Psoas muscle (tissue), 8 donors: ENCODE results near the gene GBA3. TPM values are rescaled to one million over a fixed set of nuclear protein-coding genes. Genes with fewer than 3 reads are reported as not detected.

ENCODE experiments used
- ATAC-seq, 4 donors: fragments of 200-7000 bp; cut with Tn5 transposase; one replicate each; pipeline ENCODE4 v1.9.1; 2020; ENCODE audit warnings: moderate library complexity in 3 of 4, mild to moderate bottlenecking in 2 of 4
- DNase-seq, 2 donors: peaks; one replicate each; pipeline ENCODE4 v3.0.0-alpha.2; 2020
- H3K27ac ChIP-seq: fragments of 200-600 bp; one replicate; pipeline ENCODE4 v1.8.0; 2022
- H3K27me3 ChIP-seq, 3 donors: fragments of 200-600 bp in 1 of 3; one replicate each; pipeline versions ENCODE4 v1.6.1 to v1.8.0; 2013 to 2022; ENCODE audit warnings: low read length in 2 of 3, mild to moderate bottlenecking in 2 of 3, moderate library complexity in 1 of 3; ENCODE audit not compliant: insufficient read depth in 3 of 3
- H3K36me3 ChIP-seq, 2 donors: fragments of 200-600 bp in 1 of 2; one replicate each; pipeline versions ENCODE4 v1.6.1 to v1.8.0; 2013 to 2022; ENCODE audit warnings: low read depth in 1 of 2, mild to moderate bottlenecking in 1 of 2, moderate library complexity in 1 of 2; ENCODE audit not compliant: insufficient read depth in 1 of 2
- H3K4me1 ChIP-seq: fragments of 200-600 bp; one replicate; pipeline ENCODE4 v1.8.0; 2022
- H3K4me3 ChIP-seq: fragments of 200-600 bp; one replicate; pipeline ENCODE4 v1.8.0; 2022; ENCODE audit warnings: mild to moderate bottlenecking
- H3K9me3 ChIP-seq: fragments of 200-600 bp; one replicate; pipeline ENCODE4 v1.8.0; 2022
- WGBS, 3 donors: extraction: QIAGEN DNeasy Blood & Tissue Kit; methylation state at CpG; one replicate each; pipeline versions ENCODE4 v1.1.6 to v1.1.7; 2013; 5-methylcytosine and 5-hydroxymethylcytosine counted together
- intact Hi-C, 2 donors: fragments of 100-400 bp; cut with DNase I; formaldehyde crosslinking; loops; one replicate each; pipeline versions ENCODE4 v1.11.0 to v1.14.2; 2022
- polyA plus RNA-seq, 3 donors: library from polyadenylated mRNA; stranded (reverse); fragments of 200-250 nt; gene quantifications; one replicate each; pipeline ENCODE4 v1.2.3, GENCODE V29; 2013
- total RNA-seq, 4 donors: library from RNA; stranded (reverse); fragmentation: NEBNext Ultra II Directional in 2 of 4; extraction: Animal tissue kit (Norgen Biotek cat#: 25700) in 2 of 4; gene quantifications; one replicate each; pipeline versions ENCODE4 v1.2.1 to v1.2.4, GENCODE V29; 2021 to 2023
- TF ChIP-seq, protein P1 (sequence below): fragments of 200-600 bp; IDR thresholded peaks from one replicate; pipeline ENCODE4 v1.8.0; 2022; ENCODE audit warnings: antibody characterized with exemption
- donor health status: healthy with polysubstance abuse.
- donor health status: DM: no; HTN: no; CAD: no; lungs with moderate emphysema.
- donor health status: Bipolar disorder and iron deficiency.
- donor health status: healthy.
- donor health status: DM: yes; HTN: yes; CAD: no.
- donor health status: DM: no; HTN: no; CAD: no.
- donor health status: DM: no; HTN: no; CAD: no.
- donor health status: DM: yes; HTN: yes; CAD: no.

The GBA3 gene
- total and polyA plus RNA-seq, 7 donors, result 0.04 to 0.23 TPM; not detected in 5

DNA sequence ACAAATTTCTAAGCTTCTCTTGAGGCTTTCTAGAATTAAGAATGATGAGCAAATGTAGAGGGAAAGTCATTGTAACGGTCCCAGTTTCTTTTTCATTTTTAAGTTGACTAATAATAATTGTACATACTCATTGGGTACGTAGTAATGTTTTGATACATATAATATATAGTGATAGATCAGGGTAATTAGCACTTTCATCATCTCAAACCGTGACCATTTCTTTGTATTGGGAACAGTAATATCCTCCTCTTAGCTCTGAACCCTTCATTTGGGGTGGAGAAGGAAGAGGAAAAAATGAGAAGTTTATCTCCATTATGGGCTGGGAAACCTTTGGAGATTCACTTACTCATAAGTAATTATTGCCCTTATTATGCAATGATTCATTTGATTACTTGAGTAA lies 39.0 kb upstream of the GBA3 start:
- TF ChIP-seq, protein P1, sequence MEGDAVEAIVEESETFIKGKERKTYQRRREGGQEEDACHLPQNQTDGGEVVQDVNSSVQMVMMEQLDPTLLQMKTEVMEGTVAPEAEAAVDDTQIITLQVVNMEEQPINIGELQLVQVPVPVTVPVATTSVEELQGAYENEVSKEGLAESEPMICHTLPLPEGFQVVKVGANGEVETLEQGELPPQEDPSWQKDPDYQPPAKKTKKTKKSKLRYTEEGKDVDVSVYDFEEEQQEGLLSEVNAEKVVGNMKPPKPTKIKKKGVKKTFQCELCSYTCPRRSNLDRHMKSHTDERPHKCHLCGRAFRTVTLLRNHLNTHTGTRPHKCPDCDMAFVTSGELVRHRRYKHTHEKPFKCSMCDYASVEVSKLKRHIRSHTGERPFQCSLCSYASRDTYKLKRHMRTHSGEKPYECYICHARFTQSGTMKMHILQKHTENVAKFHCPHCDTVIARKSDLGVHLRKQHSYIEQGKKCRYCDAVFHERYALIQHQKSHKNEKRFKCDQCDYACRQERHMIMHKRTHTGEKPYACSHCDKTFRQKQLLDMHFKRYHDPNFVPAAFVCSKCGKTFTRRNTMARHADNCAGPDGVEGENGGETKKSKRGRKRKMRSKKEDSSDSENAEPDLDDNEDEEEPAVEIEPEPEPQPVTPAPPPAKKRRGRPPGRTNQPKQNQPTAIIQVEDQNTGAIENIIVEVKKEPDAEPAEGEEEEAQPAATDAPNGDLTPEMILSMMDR, result no peak
- H3K36me3 ChIP-seq, result no peaks in the 10 kb centered on the region
- WGBS, 3 donors, result 89 to 91% (median 91%) methylated on average over 3 of the region's 3 CpGs
- H3K27ac ChIP-seq, result no peak overlapping the region
- no peak for DNase-seq
- intact Hi-C loops, result no loop called here
- H3K4me3 ChIP-seq, result no peak overlapping the region
- ATAC-seq, result no peak
- H3K27me3 ChIP-seq, result no peaks in the 10 kb centered on the region
- H3K4me1 ChIP-seq, result no peaks in the 10 kb centered on the region
- no peaks in the 10 kb centered on the region for H3K9me3 ChIP-seq

DNA sequence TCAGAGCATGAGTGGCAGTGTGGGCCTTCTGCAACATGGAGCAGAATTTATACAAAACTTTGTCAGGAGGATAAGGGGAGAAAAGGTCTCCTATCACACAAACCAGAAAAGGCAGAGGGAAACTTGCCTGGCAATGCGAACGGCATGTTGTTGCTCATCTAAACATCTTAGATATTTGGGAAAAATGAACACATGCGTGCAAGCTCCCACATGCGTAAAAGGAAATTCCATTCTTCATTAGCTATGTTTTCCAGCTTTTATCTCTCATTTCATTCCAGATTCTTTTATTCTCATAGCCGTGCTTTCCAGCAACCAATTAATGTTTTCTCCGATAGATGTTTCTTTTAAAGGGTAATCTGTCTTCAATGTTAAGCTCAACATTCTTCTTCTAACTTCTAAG lies 31.3 kb upstream of the GBA3 start:
- no peaks in the 10 kb centered on the region for H3K36me3 ChIP-seq
- H3K27ac ChIP-seq, result no peak overlapping the region
- DNase-seq (no peak), ATAC-seq (no peak)
- TF ChIP-seq, protein P1, result no peak
- intact Hi-C loops, result no loop called here
- H3K4me1 ChIP-seq, result no peaks in the 10 kb centered on the region
- H3K27me3 ChIP-seq, result no peaks in the 10 kb centered on the region
- WGBS, 3 donors, result 81 to 85% (median 84%) methylated on average over 6 of the region's 6 CpGs
- no peaks in the 10 kb centered on the region for H3K9me3 ChIP-seq
- H3K4me3 ChIP-seq, result no peak overlapping the region

DNA sequence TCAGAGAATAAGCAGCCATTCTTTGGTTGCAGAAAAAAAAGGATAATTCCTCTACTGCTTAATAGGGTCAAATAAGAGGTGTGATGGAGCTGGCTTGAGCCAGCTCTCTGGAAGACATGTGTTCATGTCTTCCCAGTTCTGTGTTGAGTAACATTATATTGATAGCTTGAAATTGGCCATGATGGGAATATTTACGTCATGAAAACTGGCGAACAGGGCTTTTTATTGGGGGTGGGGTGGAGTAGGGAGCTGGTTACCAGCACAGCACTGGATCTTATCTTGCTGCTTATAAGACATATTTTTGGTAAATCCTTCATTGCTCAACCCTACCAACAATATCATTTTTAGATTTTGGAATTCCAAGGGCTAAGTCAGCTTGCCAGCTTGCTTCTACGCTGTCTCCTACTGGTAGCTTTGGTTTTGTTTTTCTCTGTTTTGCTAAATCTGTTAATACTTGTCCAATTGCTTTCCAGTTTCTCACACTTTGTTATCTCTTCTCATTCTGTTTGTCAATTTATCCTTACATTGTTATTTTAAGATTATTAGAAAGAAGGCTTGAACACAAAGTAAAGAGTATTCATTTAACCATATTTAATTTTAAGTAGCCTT lies 25.3 kb upstream of the GBA3 start:
- H3K27ac ChIP-seq, result no peak overlapping the region
- TF ChIP-seq, protein P1, result no peak

DNA sequence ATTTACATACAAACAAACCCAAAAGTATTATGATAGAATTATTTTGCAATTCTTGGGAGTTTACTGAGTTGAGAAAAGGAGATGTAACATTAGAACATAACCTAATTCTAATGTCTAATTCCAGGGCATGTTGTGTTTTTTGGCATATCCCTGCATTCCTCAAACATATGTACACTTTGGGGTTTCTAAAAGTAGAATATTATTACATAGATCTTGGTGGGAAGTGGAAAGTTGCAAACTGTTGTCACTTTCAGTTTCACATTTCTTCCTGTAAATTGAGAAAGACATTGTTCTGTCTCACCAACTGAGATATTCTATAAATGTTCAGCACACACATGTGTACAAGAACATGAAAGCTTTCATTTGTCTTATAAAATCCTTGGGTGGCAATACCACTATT lies 24.4 kb upstream of the GBA3 start:
- Histone ChIP-seq H3K27me3 (no peaks in the 10 kb centered on the region), H3K4me3 (no peak overlapping the region), H3K27ac (no peak overlapping the region), H3K36me3 (no peaks in the 10 kb centered on the region), H3K4me1 (peaks cover 6% of the 10 kb centered on the region), H3K9me3 (no peaks in the 10 kb centered on the region)
- TF ChIP-seq, protein P1, result no peak
- intact Hi-C loops, result no loop called here
- ATAC-seq (no peak), DNase-seq (no peak)

More for the DNA sequence above, 25.3 kb upstream of the GBA3 start:
- intact Hi-C loops, result no loop called here
- no peaks in the 10 kb centered on the region for H3K36me3 ChIP-seq
- H3K4me1 ChIP-seq, result peaks cover 6% of the 10 kb centered on the region
- 72 to 85% (median 76%) methylated on average over 3 of the region's 3 CpGs for WGBS, 3 donors
- H3K9me3 ChIP-seq, result no peaks in the 10 kb centered on the region
- no peaks in the 10 kb centered on the region for H3K27me3 ChIP-seq
- DNase-seq (no peak), ATAC-seq (no peak)
- H3K4me3 ChIP-seq, result no peak overlapping the region

DNA sequence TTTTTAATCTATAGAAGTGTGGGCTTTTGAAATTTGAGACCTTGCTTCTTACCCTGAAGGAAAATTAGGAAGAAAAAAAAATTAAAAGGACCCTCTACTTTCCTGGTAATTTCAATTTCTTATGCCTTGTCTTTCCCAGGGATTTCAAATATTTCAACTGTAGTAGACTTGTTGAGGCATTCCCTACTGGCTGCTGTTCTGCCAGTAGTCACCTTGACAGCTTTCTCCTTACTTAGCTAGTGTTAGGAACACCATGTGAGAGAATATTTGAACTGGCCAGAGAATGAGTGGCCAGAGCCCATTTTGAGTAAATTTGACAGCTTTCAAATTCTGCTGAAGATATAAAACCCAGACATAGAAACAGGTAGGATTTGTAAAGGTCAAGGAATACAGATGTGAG lies 24.0 kb upstream of the GBA3 start:
- peaks cover 6% of the 10 kb centered on the region for H3K4me1 ChIP-seq
- TF ChIP-seq, protein P1, result no peak
- no peak for DNase-seq
- no peaks in the 10 kb centered on the region for H3K36me3 ChIP-seq
- H3K27ac ChIP-seq, result no peak overlapping the region
- no peak for ATAC-seq
- H3K27me3 ChIP-seq, result no peaks in the 10 kb centered on the region
- no peaks in the 10 kb centered on the region for H3K9me3 ChIP-seq
- no peak overlapping the region for H3K4me3 ChIP-seq
- intact Hi-C loops, result no loop called here
